Stomach (tissue), 9 donors: ENCODE data around the gene ABTB2. TPM values are rescaled to one million over a fixed set of nuclear protein-coding genes. Genes with fewer than 3 reads are reported as not detected.

Experiments used
- DNase-seq, 2 donors: peaks; one replicate each; pipeline versions ENCODE4 v3.0.0 to v3.0.0-alpha.2; 2013 to 2019
- H3K27ac ChIP-seq, 5 donors: fragments of 200-600 bp in 4 of 5; sonication (generic) in 4 of 5; one replicate each; pipeline ENCODE4 v1.5.1; 2013 to 2019; ENCODE audit warnings: mild to moderate bottlenecking in 1 of 5, moderate library complexity in 1 of 5
- H3K27me3 ChIP-seq, 3 donors: fragments of 200-600 bp; sonication (generic); one replicate each; pipeline ENCODE4 v1.5.1; 2017 to 2019; ENCODE audit warnings: mixed run types in 1 of 3
- H3K36me3 ChIP-seq, 4 donors: fragments of 200-600 bp; sonication (generic); 1 replicate in 3 of 4; 2 replicates in 1 of 4; pipeline ENCODE4 v1.5.1; 2016 to 2019
- H3K4me1 ChIP-seq, 4 donors: fragments of 200-600 bp; sonication (generic); one replicate each; pipeline ENCODE4 v1.5.1; 2016 to 2019
- H3K4me3 ChIP-seq, 4 donors: fragments of 200-600 bp; sonication (generic) in 3 of 4; one replicate each; pipeline ENCODE4 v1.5.1; 2016 to 2019; ENCODE audit warnings: mild to moderate bottlenecking in 1 of 4
- H3K9me3 ChIP-seq, 4 donors: fragments of 200-600 bp; sonication (generic); one replicate each; pipeline ENCODE4 v1.5.1; 2016 to 2019
- CTCF ChIP-seq, 7 experiments: fragments of 450-650 bp in 4 of 7; fragments of 200-600 bp in 3 of 7; sonication (generic) in 3 of 7; IDR thresholded peaks; one replicate each; pipeline ENCODE4 v1.5.1; 2016 to 2019; ENCODE audit warnings: antibody characterized with exemption in 7 of 7, control low read depth in 2 of 7, mild to moderate bottlenecking in 1 of 7
- EP300 ChIP-seq: sonication (generic); formaldehyde crosslinking; IDR thresholded peaks from one replicate; pipeline ENCODE4 v1.6.1; 2017; ENCODE audit warnings: antibody characterized with exemption
- POLR2A ChIP-seq, 4 donors: fragments of 450-650 bp; IDR thresholded peaks; one replicate each; pipeline ENCODE4 v1.6.1; 2016; ENCODE audit warnings: antibody characterized with exemption in 4 of 4, control low read depth in 2 of 4, mild to moderate bottlenecking in 1 of 4, moderate library complexity in 1 of 4
- POLR2AphosphoS5 ChIP-seq, 3 donors: sonication (generic); formaldehyde crosslinking; IDR thresholded peaks; one replicate each; pipeline ENCODE4 v1.6.1; 2016; ENCODE audit warnings: antibody characterized with exemption in 3 of 3
- WGBS, 5 donors: extraction: QIAGEN DNeasy Blood & Tissue Kit in 3 of 5; methylation state at CpG; one replicate each; pipeline versions ENCODE4 v1.1.5 to v1.1.7; 2013 to 2018; 5-methylcytosine and 5-hydroxymethylcytosine counted together
- intact Hi-C: fragments of 100-400 bp; cut with DNase I; formaldehyde crosslinking; loops from one replicate; pipeline ENCODE4 v1.15.1; 2023; ENCODE audit warnings: low total_unique reads
- polyA plus RNA-seq, 3 donors: library from polyadenylated mRNA; stranded (reverse); fragments of 200-250 nt; gene quantifications; one replicate each; pipeline ENCODE4 v1.2.3, GENCODE V29; 2013
- total RNA-seq, 5 donors: library from RNA; depleted of rRNA; stranded (reverse); fragments of >200 nt; gene quantifications; one replicate each; pipeline versions ENCODE4 v1.1.0 to v1.2.3, GENCODE V29; 2014 to 2016
- donor health status: healthy with polysubstance abuse.
- donor health status: Bipolar disorder and iron deficiency.
- donor health status: healthy.

The ABTB2 gene
- total and polyA plus RNA-seq, 8 donors = 0.58 to 12.7 (median 2.2) TPM

- WGBS, 5 donors = 59 to 95% (median 75%) methylated on average over 5 of the region's 5 CpGs
- H3K27ac ChIP-seq = no peak overlapping the region
- no peak for DNase-seq
- TF ChIP-seq POLR2AphosphoS5 (IDR thresholded peaks at IDR 0.05) (no peak), CTCF (IDR thresholded peaks at IDR 0.05) (no peak)
- no peak overlapping the region for H3K4me3 ChIP-seq
- no peaks in the 10 kb centered on the region for H3K27me3 ChIP-seq
- peaks cover 0 to 5% (median 2%) of the 10 kb centered on the region in 4 donors for H3K4me1 ChIP-seq
- no peaks in the 10 kb centered on the region for H3K36me3 ChIP-seq
- intact Hi-C loops = no loop called here
- H3K9me3 ChIP-seq = no peaks in the 10 kb centered on the region
Observed at GRCh38 chr11:34213366-34213765, 144.4 kb downstream of the ABTB2 start.

- Histone ChIP-seq H3K27me3 (no peaks in the 10 kb centered on the region), H3K4me3 (no peak overlapping the region), H3K27ac (no peak overlapping the region), H3K4me1 (peaks cover 0 to 7% (median 2%) of the 10 kb centered on the region in 4 donors), H3K9me3 (no peaks in the 10 kb centered on the region), H3K36me3 (no peaks in the 10 kb centered on the region)
- whole genome bisulfite sequencing, 5 donors = 68 to 83% (median 79%) methylated on average over 3 of the region's 3 CpGs
- intact Hi-C loops = no loop called here
- no peak for DNase-seq
- TF ChIP-seq CTCF (IDR thresholded peaks at IDR 0.05) = no peak
- TF ChIP-seq POLR2AphosphoS5 (IDR thresholded peaks at IDR 0.05) = no peak
- no peak for TF ChIP-seq EP300
Observed at GRCh38 chr11:34212566-34212965, 145.2 kb downstream of the ABTB2 start.

- TF ChIP-seq CTCF (IDR thresholded peaks at IDR 0.05) = no peak
- no peak for TF ChIP-seq POLR2AphosphoS5 (IDR thresholded peaks at IDR 0.05)
- no peak for TF ChIP-seq EP300
- TF ChIP-seq POLR2A (IDR thresholded peaks at IDR 0.05) = no peak
- no peak for DNase-seq
- WGBS, 5 donors = 64 to 75% (median 70%) methylated on average over 4 to 5 of the region's 5 CpGs
- Histone ChIP-seq H3K27me3 (no peaks in the 10 kb centered on the region), H3K36me3 (no peaks in the 10 kb centered on the region), H3K9me3 (no peaks in the 10 kb centered on the region), H3K4me3 (no peak overlapping the region), H3K4me1 (peaks cover 0 to 16% (median 2%) of the 10 kb centered on the region in 4 donors), H3K27ac (no peak overlapping the region)
- intact Hi-C loops = no loop called here
Observed at GRCh38 chr11:34209809-34210208, 148.0 kb downstream of the ABTB2 start.

- WGBS, 5 donors = 73 to 85% (median 80%) methylated on average over 11 of the region's 11 CpGs
Observed at GRCh38 chr11:34208266-34209135, 149.3 kb downstream of the ABTB2 start.

More at GRCh38 chr11:34208266-34209135, 149.3 kb downstream of the ABTB2 start:
- Histone ChIP-seq H3K27me3 (no peaks in the 10 kb centered on the region), H3K4me3 (no peak overlapping the region), H3K4me1 (peaks cover 0 to 22% (median under 1%) of the 10 kb centered on the region in 4 donors), H3K36me3 (no peaks in the 10 kb centered on the region), H3K9me3 (no peaks in the 10 kb centered on the region), H3K27ac (no peak overlapping the region)
- TF ChIP-seq EP300 (no peak), CTCF (IDR thresholded peaks at IDR 0.05) (no peak), POLR2A (IDR thresholded peaks at IDR 0.05) (no peak), POLR2AphosphoS5 (IDR thresholded peaks at IDR 0.05) (no peak)
- intact Hi-C loops = no loop called here
- no peak for DNase-seq
